Raji (cell line): Measurements from ENCODE around the gene GPR87.

Source experiments
- POLR2A ChIP-seq: IDR thresholded peaks from 2 replicates; pipeline ENCODE4 v1.6.1; 2011; ENCODE audit warnings: low read depth, low read length, control low read depth; ENCODE audit not compliant: insufficient read depth

GPR87 gene

GRCh38 chr3:151276687-151277042 is 40.0 kb downstream of the GPR87 start:
- no peak for TF ChIP-seq POLR2A

GRCh38 chr3:151276038-151276686 is 40.5 kb downstream of the GPR87 start:
- no peak for TF ChIP-seq POLR2A

GRCh38 chr3:151275091-151275490 is 41.5 kb downstream of the GPR87 start:
- no peak for TF ChIP-seq POLR2A

GRCh38 chr3:151269631-151270030 is 47.0 kb downstream of the GPR87 start:
- TF ChIP-seq POLR2A: no peak

GRCh38 chr3:151268267-151269235 is 48.1 kb downstream of the GPR87 start:
- no peak for TF ChIP-seq POLR2A

GRCh38 chr3:151267066-151267465 is 49.6 kb downstream of the GPR87 start:
- no peak for TF ChIP-seq POLR2A

GRCh38 chr3:151265866-151266265 is 50.8 kb downstream of the GPR87 start:
- TF ChIP-seq POLR2A: no peak

GRCh38 chr3:151265166-151265565 is 51.5 kb downstream of the GPR87 start:
- no peak for TF ChIP-seq POLR2A

- TF ChIP-seq POLR2A: no peak
Measured at GRCh38 chr3:151264605-151265004, 52.0 kb downstream of the GPR87 start.

GRCh38 chr3:151262871-151263525 is 53.6 kb downstream of the GPR87 start:
- TF ChIP-seq POLR2A: no peak

- TF ChIP-seq POLR2A: no peak
Measured at GRCh38 chr3:151259664-151260063, 57.0 kb downstream of the GPR87 start.

GRCh38 chr3:151256749-151257148 is 59.9 kb downstream of the GPR87 start:
- TF ChIP-seq POLR2A: no peak

- no peak for TF ChIP-seq POLR2A
Measured at GRCh38 chr3:151248772-151249337, 67.8 kb downstream of the GPR87 start.
